Activated CD4-positive, alpha-beta T cell treated with anti-CD3 and anti-CD28 coated beads, Interleukin-2, amount 50 U/mL, for 48 hours (primary cell): Measurements from ENCODE around the gene NSL1.
"Not testable (repeated sequence)": the region's sequence is repeated elsewhere in the genome, so short reads cannot be mapped to it uniquely, and the experiment has no call there.

Experiments used
- DNase-seq, 2 experiments: peaks; one replicate each; pipeline ENCODE4 v3.0.0-alpha.2; 2020

NSL1 gene

DNA sequence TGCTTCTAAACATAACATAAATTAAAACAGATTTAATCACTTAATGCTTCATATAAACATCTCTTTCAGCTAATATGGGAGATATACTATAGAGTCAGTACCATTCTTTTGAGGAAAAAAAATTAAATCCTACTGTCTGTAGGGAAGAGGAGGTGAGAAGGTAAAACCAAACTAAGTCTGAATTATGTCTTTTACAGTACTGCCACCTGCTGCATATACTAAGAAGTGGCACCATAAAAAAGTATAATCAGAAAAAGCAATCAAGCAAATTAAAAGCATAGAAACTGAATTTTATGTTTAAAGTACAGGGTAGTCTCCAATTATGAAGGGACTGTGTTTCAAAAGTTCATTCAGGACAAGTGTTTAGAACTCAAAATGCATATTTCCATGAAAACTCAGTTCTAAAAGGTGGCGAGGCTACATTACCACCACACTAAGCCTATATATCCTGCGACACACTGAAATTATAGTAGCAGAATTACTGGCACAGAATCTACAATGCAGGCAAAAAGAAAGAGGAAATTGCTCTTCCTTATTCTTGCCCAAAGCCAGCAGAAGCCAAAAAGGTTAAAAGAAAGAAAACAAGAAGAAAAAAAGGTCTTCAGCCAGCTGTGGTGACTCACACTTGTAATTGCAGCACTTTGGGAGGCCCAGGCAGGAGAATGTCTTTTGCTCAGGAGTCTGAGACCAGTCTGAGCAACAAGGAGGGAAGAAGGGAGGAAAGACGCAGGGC is 9.0 kb downstream of the NSL1 start:
- DNase-seq: no peak

DNA sequence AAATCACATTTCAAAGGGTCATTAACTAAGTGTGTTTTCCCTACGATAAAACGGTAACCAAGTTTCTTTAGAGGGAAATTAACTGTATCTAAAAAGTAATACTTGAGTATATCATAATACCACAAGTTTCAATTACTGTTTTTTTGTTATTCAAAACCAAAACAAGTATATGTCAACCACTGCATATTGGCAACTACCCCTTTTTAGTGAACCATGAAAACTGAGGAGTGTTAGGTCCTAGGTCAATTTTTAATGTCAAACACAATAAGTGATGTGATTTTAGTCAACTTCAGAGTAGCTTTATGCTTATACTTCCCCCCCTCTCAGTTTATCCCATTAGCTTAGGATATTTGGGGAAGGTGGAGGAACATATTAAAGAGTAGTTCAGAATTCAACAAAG is 10.4 kb downstream of the NSL1 start:
- DNase-seq: no peak

DNA sequence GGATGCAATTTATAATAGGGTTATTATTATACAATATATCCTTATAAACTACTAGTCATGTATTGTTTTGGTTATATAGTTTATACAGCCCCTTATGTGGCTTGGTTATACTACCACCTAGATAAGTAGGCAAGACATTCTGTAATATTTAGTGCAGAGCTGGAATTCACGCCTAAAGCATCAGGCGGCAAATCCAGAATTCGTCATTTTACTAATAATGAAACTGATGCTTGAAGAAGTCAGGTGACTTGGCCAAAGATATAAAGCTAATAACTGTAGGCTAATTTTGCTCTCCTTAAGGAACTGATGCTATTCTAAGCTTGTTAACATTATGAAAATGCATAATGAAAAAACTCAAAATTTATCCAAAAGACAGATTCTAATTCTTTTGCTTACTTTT is 10.8 kb downstream of the NSL1 start:
- no peak for DNase-seq

DNA sequence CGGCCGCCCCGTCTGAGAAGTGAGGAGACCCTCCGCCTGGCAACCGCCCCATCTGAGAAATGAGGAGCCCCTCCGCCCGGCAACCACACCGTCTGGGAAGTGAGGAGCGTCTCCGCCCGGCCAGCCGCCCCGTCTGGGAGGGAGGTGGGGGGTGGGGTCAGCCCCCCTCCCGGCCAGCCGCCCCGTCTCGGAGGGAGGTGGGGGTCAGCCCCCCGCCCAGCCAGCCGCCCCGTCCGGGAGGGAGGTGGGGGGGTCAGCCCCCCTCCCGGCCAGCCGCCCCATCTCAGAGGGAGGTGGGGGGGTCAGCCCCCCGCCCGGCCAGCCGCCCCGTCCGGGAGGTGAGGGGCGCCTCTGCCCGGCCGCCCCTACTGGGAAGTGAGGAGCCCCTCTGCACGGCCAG is 12.5 kb downstream of the NSL1 start:
- DNase-seq: not testable (repeated sequence)

DNA sequence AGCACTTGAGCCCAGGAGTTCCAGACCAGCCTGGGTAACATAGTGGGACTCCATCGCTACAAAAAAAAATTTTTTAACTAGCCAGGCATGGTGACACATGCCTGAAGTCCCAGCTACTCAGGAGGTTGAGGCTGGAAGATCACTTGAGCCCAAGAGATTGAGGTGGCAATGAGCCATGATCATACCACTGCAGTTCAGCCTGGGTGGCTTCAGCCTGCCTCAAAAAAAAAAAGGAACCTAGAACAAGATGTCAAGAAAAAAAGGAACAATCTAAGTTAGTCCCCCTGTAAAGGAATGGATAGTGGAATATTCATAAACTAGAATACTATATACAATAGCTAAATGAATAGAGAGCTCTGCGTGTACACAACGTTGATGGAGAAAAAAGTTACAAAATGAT is 14.4 kb downstream of the NSL1 start:
- no peak for DNase-seq

DNA sequence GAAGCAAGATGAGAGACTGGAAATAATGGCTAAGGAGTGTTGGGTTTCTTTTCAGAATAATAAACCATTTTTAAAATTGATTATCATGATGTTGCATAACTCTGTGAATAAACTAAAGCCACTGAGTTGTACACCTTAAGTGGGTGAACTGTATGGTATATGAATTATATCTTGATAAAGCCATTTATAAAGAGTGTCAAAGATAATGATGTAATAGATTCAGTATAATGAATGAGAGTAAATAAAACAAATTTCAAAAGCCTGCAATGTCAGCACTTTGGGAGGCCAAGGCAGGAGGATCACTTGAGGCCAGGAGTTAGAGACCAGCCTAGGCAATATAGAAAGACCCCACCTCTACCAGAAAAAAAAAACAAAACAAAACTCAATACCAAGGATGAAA is 16.3 kb downstream of the NSL1 start:
- DNase-seq: no peak

DNA sequence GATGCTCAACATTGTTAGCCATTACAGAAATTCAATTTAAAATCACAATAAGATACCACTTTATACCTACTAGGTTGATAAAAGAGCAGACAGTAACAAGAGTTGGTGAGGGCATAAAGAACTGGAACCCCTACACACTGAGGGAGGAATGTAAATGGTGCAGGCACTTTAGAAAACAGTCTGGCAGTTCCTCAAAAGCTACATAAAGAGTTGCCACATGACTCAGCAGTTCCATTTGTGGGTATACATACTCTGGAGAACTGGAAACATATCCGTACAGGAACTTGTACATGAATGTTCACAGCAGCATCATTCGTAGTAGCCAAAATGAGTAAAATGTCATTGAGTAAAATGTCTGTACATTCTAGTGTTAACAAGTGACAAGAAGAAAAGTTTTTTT is 17.0 kb downstream of the NSL1 start:
- DNase-seq: no peak

DNA sequence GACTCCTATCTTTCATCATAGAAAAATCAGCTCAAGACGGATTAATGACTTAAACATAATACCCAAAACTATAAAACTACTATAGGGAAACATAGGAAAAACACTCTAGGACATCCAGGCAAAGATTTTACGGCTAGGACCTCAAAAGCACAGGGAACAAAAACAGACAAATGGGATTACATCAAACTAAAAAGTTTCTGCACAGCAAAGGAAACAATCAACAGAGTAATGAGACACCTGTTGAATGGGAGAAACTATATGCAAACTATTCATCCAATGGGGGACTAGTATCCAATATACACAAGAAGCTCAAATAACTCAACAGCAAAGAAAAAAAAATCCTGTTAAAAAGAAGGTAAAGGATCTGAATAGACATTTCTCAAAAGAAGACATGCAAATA is 18.6 kb downstream of the NSL1 start:
- DNase-seq: no peak

DNA sequence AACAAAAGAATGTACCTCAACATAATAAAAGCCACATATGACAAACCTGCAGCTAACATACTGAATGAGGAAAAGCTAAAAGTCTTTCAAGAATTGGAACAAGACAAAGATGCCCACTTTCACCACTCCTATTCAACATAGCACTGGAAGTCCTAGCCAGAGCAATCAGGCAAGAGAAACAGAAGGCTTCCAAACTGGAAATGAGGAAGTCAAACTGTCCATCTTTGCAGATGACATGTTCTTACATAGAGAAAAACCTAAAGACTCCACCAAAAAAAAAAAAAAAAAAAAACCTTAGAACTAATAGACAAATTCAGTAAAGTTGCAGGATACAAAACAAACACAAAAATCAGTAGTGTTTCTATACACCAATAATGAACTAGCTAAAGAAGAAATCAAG is 20.2 kb downstream of the NSL1 start:
- no peak for DNase-seq

DNA sequence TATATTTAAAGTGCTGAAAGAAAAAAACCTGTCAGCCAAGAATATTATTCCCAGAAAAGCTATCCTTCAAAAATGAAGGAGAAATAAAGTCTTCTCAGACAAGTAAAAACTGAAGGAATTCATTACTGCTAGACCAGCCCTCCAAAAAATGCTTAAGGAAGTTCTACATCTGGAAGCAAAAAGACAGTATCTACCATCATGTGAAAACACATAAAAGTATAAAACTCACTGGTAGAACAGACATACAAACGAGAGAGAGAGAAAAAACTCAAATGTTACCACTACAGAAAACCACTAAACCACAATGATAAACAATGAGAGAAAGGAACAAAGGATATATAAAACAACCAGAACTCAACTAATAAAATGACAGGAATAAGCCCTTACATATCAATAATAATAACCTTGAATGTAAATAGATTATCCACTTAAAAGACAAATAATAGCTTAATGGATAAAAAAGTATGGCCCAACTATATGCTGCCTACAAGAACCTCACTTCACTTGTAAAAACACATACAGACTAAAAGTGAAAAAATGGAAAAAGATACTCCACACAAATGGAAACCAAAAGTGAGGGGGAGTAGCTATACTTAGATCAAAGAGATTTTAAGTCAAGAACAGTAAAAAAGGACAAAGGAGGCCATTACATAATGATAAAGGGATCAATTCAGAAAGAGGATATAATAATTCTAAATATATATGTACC is 22.0 kb downstream of the NSL1 start:
- DNase-seq: no peak

DNA sequence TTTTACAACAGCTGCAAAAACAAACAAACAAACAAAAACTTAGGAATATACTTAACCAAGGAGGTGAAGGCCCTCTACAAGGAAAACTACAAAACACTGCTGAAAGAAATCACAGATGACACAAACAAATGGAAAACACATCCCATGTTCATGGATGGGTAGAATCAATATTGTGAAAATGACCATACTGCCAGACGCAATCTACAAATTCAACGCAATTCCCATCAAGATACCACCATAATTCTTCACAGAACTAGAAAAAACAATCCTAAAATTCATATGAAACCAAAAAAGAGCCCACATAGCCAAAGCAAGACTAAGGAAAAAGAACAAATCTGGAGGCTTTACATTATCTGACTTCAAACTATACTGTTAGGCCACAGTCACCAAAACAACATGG is 24.8 kb downstream of the NSL1 start:
- not testable (repeated sequence) for DNase-seq

DNA sequence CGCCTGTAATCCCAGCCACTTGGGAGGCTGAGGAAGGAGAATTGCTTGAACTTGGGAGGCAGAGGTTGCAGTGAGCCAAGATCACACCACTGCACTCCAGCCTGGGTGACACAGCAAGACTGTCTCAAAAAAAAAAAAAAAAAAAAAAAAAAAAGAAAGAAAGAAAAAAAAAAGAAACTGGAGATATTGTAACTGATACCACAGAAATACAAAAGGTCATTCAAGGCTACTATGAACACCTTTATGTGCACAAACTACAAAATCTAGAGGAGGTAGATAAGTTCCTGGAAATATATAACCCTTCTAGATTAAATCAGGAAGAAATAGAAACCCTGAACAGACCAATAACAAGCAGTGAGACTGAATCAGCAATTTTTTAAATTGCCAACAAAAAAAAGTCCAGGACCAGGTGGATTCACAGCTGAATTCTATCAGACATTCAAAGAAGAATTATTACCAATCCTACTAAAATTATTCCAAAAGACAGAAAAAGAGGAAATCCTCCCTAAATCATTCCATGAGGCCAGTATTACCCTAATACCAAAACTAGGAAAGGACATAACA is 26.8 kb downstream of the NSL1 start:
- DNase-seq: not testable (repeated sequence)

DNA sequence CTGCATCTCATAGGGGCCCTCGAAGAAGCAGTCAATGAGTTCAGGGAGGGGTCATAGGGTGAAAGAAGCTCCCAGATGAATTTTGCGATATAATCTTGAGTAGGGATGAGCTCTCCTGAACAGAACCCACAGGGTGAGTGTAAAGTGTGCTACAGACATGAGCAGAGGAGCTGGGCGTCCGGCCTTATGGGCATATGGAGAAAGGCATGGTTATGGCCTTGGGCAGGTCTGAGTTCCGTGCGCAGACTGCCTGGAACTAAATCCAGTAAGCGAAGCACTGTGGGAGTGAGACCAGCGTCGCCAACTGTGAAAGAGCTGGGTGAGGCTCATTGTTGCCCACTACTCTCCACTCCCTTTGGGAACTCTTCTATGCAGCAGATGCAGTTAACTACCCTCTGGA is 28.7 kb downstream of the NSL1 start:
- no peak for DNase-seq

DNA sequence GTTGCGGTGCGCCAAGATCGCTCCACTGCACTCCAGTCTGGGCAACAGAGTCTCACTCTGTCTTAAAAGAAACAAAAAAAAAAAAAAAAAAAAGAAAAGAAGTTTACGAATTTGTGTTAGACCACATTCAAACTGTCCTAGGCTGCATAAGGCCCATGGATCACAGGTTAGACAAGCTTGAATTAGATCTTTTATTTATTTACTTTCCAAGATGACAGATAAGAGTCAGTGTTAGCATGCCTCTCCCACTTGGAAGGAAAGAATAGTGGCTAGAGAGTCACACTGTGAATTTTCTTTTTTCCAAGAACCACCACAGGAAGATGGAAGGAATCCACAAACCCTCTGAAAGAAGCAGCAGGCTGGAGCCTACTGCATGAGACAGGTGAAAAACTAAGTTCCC is 29.3 kb downstream of the NSL1 start:
- no peak for DNase-seq

DNA sequence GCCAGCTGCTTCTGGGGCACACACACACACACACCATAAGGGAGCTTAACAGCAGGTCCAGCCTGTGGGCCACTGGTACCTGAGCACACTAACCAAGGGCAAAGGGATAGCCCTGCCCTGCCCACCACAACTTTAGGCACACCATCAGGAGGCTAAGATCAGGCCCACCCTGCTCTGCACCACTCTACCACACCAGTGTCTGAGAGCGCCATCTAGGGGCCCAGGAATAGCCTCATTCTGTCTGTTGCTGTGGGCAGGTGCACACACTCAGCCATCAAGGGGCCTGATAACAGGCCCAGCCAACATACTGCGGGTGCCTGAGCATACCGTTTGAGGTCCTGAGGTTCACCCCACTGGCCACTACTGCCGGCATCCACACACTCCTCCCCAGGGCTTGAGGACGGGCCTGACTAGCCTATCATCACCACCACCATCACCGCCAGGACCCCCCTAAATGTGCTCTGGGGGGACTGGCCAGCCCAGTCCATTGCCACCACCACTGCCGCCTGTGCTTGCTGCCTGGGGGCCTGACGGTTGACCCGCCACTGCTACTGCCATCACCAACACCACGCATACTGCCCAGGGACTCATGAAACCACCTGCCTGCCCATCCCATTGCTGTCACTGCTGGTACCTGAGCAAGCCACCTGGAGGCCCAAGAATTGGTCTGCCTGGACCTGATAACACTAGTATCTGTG is 31.3 kb downstream of the NSL1 start:
- DNase-seq: peak; percentile 70 to 80

DNA sequence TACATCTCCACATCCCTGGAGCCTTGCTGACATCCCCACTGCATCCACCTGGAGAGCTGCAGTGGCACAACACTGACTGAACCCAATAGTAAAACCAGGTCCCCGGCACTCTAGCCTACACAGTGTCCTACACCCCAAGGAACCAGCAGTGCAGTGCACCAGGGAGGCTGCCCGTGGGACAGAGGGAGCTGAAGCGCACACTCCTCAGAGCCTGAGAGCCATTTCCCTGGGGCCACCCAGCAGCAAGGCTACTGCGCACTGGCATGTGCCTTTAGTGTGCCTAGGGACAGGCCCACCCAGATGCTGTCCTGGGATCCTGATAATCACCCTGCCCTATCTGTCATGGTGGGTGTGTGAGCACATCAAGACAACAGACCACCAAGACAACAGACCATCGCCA is 31.9 kb downstream of the NSL1 start:
- no peak for DNase-seq

DNA sequence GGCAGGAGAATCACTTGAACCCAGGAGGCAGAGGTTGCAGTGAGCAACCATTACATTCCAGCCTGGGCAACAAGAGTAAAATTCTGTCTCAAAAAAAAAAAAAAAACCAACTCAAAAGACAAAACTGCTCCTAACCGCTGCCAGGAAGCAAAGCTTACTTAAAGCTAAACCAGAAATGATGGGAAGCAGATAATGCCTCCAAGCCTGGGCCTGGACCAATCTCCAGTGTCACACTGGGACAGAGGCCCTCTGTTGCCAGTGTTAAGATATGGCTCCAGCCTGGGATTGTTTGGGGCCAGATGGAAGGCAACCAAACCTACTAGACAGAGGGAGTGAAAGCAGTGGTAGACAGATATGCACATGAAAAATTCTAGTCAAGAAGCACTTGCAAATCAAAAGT is 36.9 kb downstream of the NSL1 start:
- DNase-seq: no peak

DNA sequence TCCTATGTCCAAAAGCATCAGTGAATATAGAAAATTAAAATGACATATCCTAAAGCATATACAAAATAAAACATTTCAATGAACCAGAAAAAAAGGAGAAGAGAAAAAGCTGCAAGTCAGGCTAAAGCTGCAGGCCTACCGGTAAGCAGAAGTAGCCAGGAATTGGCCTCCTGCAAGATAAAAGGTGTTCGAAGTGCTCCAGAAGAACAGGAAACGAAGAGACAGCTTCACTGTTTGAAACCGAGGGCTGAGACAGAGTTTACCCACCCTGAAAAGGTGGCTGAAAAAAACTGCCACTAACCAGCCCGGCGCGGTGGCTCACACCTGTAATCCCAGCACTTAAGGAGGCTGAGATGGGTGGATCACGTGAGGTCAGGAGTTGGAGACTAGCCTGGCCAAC is 37.4 kb downstream of the NSL1 start:
- no peak for DNase-seq

DNA sequence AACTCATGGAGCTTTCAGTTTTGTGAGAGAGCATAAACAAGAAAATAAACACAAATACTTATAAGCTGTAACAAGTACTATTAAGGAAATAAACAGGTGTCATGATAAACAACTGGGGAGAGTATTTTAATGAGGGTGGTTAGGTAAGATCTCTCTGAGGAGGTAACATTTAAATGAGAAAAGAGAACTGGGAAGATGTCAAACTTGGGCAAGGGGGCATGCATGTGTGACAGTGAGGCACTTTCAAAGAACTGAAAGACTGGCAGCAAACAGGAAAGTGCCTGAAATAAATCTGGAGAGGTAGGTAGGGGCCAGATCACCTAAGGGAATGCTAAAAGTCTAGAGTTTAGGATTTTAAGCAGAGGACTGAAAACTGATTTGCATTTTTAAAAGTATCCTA is 37.8 kb downstream of the NSL1 start:
- DNase-seq: no peak

DNA sequence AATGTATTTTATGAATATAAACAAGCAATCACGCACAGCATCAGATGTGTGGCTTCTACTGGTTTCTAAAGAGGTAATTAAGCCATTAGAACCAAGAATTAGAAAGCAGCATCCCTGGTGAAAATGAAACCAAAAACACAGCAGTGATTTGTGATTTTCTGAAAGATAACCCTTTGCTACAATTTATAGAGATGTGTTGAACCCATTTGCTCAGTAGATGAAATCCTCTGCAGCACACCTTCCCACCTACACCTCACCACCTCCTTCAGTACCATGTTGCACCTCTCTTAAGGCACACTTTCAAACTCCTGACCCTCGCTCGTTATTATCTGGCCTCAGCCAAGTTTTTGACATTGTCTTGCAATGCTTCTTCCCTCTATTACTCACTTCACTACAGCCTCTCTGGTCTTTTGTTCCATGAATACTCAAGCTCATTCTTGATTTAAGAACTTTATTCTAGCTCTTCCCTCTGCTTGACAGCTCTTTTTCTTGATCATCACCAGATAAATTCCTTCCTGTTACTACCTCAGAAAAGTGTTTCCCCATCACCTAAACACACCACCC is 38.6 kb downstream of the NSL1 start:
- no peak for DNase-seq

DNA sequence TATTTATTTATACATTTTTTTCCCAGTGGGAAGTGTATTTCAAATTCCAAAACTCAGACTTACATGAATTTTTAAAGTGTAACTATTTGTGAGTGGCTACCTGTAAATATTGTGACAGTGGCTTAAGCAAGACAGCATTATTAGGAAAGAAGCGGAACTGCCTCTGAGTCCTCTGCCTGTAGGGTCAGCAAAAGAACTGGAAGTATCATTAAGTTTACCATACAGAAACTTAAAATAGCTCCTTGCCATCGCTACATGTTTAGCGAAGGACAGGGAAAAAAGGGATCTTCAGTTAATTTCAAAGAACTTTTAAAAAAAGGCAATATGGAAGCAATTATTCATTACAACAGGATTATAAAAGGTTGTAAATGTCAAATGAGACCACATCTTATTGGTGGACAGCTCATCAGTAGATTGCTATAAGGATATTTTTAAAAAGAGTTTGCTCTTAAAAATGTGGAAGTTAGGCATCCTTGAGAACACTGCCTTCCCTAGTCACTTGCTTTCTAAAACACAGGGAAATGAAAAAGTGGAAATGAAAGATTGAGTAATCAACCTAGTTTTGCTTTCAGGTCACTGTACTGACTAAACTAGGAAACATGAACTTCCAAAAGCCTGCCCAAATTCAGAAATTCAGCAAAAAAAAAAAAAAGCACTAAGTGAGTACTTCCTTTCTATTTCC is 39.2 kb downstream of the NSL1 start:
- no peak for DNase-seq

DNA sequence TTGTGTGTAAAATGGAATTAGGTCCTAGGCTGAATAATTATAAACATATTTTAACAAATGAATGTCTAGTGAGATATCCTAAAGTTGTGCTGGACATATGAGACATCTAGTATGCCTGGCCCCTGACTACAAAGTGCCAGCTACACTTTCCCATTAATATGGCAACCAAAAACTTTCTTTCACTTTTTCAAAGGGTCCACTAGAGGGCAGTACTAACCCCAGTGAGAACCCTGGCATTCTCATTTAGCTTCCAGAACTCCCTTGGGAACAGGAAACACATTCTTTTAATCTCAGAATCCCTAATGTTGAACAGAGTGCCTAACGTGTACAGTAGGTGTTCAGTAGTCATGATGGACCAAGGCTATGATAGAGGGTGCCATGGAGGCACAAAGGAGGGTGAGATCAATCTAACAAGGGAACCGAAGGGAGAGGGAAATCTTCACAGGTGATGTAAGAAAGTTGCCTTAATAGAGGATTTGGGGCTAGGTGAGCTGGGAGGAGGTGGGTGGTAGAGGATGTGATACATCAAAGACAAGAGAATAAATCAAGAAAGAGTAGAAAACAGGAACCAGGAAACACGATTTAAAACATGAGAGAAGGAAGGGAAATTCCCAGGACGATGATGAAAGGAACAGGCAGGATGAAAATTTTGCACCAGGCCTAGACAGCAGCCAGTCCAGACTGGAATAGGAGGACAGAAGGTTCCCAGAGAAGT is 41.6 kb downstream of the NSL1 start:
- DNase-seq: no peak
